Cardiac muscle cell (in vitro differentiated cells and primary cell): Measurements from ENCODE around the gene TDRD6. TPM values are rescaled to one million over a fixed set of nuclear protein-coding genes. Genes with fewer than 3 reads are reported as not detected.

Experiments used
- DNase-seq, 2 donors: peaks; one replicate each; pipeline versions ENCODE4 v3.0.0 to v3.0.0-alpha.2; 2010 to 2017; ENCODE audit warnings: low read depth in 1 of 2, low spot score in 1 of 2
- H3K27ac ChIP-seq: fragments of 200-600 bp; sonication (generic); 2 replicates; pipeline ENCODE4 v1.5.1; 2016
- H3K27me3 ChIP-seq: fragments of 200-600 bp; sonication (generic); 2 replicates; pipeline ENCODE4 v1.6.0; 2016; ENCODE audit warnings: control low read depth
- H3K36me3 ChIP-seq: fragments of 200-600 bp; sonication (generic); 2 replicates; pipeline ENCODE4 v1.5.1; 2016; ENCODE audit warnings: control low read depth
- H3K4me1 ChIP-seq: fragments of 200-600 bp; sonication (generic); 2 replicates; pipeline ENCODE4 v1.8.1; 2017; ENCODE audit warnings: low read depth, mild to moderate bottlenecking, mixed run types
- H3K4me3 ChIP-seq: fragments of 200-600 bp; sonication (generic); 2 replicates; pipeline ENCODE4 v1.5.1; 2016; ENCODE audit warnings: mild to moderate bottlenecking
- H3K9me3 ChIP-seq: fragments of 200-600 bp; sonication (generic); 2 replicates; pipeline ENCODE4 v1.5.1; 2017; ENCODE audit warnings: low read depth, mild to moderate bottlenecking, control low read depth
- polyA plus RNA-seq: library from polyadenylated mRNA; unstranded; fragments of >200 nt; fragmentation: Nextera tagmentation; extraction: Ambion mirVana; gene quantifications from 2 replicates; pipeline ENCODE4 v1.2.1, GENCODE V29; 2016
- total RNA-seq: library from RNA; depleted of rRNA; stranded (reverse); fragments of >200 nt; gene quantifications from 2 replicates; pipeline ENCODE4 v1.2.3, GENCODE V29; 2016
- TF ChIP-seq, protein P1 (sequence below): IDR thresholded peaks from 2 replicates; pipeline ENCODE4 v1.5.1; 2012; ENCODE audit warnings: low read depth, mild to moderate bottlenecking, low read length

Gene TDRD6
- total and polyA plus RNA-seq, 2 experiments from 2014 or later: 0.12 to 0.57 TPM

DNA sequence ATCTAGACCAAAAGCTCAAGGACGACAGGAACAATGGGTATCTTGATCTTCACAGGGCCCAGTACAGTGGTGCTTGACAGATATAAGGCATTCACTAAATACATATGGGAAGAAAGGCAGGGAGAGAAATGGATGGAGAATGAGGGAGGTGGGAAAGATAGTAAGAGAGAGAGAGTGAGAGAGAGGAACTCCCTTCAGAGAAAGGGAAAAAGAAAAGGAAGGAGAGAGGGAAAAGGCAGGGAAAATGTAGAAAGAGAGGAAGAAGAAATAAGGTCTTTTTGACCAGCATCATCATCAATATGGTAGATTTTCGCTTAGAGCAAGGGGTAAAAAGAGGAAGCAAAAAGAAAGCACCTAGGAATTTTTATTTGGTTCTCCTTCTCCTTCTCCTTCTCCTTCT lies 58.3 kb downstream of the TDRD6 start:
- H3K4me1 ChIP-seq: no peaks in the 10 kb centered on the region
- H3K36me3 ChIP-seq: no peaks in the 10 kb centered on the region
- no peak for DNase-seq
- TF ChIP-seq, protein P1, sequence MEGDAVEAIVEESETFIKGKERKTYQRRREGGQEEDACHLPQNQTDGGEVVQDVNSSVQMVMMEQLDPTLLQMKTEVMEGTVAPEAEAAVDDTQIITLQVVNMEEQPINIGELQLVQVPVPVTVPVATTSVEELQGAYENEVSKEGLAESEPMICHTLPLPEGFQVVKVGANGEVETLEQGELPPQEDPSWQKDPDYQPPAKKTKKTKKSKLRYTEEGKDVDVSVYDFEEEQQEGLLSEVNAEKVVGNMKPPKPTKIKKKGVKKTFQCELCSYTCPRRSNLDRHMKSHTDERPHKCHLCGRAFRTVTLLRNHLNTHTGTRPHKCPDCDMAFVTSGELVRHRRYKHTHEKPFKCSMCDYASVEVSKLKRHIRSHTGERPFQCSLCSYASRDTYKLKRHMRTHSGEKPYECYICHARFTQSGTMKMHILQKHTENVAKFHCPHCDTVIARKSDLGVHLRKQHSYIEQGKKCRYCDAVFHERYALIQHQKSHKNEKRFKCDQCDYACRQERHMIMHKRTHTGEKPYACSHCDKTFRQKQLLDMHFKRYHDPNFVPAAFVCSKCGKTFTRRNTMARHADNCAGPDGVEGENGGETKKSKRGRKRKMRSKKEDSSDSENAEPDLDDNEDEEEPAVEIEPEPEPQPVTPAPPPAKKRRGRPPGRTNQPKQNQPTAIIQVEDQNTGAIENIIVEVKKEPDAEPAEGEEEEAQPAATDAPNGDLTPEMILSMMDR: no peak
- H3K27me3 ChIP-seq: peaks cover 16% of the 10 kb centered on the region
- H3K4me3 ChIP-seq: no peak overlapping the region
- no peak overlapping the region for H3K27ac ChIP-seq
- no peaks in the 10 kb centered on the region for H3K9me3 ChIP-seq

DNA sequence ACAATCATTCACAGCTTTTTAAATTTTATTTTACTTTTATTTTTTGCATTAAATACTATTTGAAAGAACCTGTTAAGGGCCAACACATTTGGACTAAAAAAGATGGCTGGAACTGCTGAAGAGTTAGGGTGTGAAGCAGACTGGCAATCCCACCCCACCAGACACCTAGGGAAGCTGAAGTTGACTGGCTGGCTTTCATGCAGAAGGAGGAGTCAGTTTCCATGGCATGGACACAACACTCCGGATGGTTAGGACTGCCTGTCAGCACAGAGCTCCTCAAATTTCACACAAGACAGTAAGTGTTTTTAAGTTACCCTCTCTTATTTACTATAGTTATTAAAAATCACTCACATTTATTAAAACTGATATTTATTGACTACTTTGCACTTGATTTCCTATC lies 59.0 kb downstream of the TDRD6 start, which contains the start of gene ANKRD66:
ANKRD66 (plus strand) TSS at position 238 of the 400 bp plus-strand sequence. CDS start 5,016 bp downstream, outside the sequence.
- TF ChIP-seq, protein P1: no peak
- Histone ChIP-seq H3K9me3 (no peaks in the 10 kb centered on the region), H3K27me3 (peaks cover 16% of the 10 kb centered on the region), H3K4me1 (no peaks in the 10 kb centered on the region), H3K36me3 (no peaks in the 10 kb centered on the region), H3K4me3 (no peak within 1 kb of the TSS), H3K27ac (no peak within 1 kb of the TSS)
- no peak for DNase-seq

DNA sequence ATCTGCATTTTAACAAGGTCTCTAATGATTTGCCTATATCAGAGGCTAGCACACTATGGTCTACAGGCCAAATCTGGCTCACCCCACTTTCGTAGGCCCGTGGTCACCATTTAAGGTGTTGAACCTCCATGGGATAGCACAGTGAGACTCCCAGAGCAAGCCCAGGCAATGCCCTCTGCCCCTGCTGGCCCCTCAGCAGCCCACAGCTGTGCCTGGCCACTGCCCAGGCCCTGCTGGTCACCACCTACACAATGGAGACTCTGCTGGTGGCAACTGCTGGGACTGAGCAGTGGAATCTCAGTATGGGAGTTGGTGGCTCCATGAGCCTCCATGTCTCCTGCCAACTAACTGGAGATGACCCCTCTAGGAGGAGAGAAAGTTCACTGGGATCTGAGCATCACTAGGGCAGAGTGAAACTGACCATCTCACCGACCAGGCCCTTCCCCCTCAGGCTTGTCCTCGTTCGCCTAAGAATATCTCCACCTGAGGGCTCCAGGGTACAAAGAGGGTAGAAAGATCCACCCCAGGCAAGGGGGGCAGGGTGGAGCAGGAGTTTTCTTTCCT lies 61.3 kb downstream of the TDRD6 start:
- no peaks in the 10 kb centered on the region for H3K36me3 ChIP-seq
- H3K27ac ChIP-seq: no peak overlapping the region
- H3K9me3 ChIP-seq: no peaks in the 10 kb centered on the region
- TF ChIP-seq, protein P1: no peak
- no peak overlapping the region for H3K4me3 ChIP-seq
- no peaks in the 10 kb centered on the region for H3K4me1 ChIP-seq
- H3K27me3 ChIP-seq: peaks cover 16% of the 10 kb centered on the region
- no peak for DNase-seq

DNA sequence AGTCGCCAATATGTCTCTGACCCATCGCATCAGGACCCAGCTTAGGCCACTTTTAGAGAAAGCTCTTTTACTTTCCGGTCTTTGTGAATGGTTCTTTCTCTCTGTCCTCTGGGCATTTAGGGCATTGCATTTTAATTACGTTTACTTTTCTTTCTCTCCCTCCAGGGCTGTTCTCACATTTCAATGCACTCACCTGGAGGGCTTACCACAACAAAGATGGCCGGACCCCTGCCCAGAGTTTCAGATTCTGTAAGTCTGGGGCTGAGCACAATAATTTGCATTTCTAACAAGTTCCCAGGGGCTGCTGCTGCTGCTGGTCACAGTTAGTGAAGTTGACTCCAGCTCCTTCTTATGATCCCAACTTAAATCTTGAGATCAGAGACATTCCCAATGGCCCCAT lies 62.0 kb downstream of the TDRD6 start:
- Histone ChIP-seq H3K36me3 (no peaks in the 10 kb centered on the region), H3K27ac (no peak overlapping the region), H3K4me3 (no peak overlapping the region), H3K9me3 (no peaks in the 10 kb centered on the region), H3K27me3 (peaks cover 14% of the 10 kb centered on the region), H3K4me1 (no peaks in the 10 kb centered on the region)
- TF ChIP-seq, protein P1: no peak
- no peak for DNase-seq

DNA sequence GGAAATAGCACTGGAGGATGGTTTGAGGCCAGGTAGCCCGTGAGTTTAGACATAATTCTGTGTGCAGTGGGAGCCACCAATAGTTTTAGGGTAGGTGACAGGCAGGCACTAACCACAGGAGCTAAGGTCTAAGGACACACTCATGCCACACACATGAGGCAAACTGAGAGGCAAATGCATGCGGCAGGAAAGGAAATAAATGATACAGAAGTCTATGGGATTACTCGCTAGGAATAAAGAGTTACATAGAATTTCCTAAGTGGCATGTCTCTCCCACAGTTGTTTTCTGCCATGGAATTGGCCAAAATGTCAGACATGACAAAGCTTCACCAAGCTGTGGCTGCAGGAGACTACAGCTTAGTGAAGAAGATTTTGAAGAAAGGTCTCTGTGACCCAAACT lies 64.0 kb downstream of the TDRD6 start:
- H3K9me3 ChIP-seq: no peaks in the 10 kb centered on the region
- TF ChIP-seq, protein P1: no peak
- peaks cover 7% of the 10 kb centered on the region for H3K4me1 ChIP-seq
- peaks cover 4% of the 10 kb centered on the region for H3K27me3 ChIP-seq
- H3K36me3 ChIP-seq: no peaks in the 10 kb centered on the region
- no peak overlapping the region for H3K27ac ChIP-seq
- DNase-seq: no peak
- no peak overlapping the region for H3K4me3 ChIP-seq

Other genes with a start within 250 kb of the TDRD6 start
- gene RCAN2, start 196.4 kb upstream of the TDRD6 start, total RNA-seq: 33.8 and 44.9 TPM in 2 replicates
- gene RCAN2, start 196.4 kb upstream of the TDRD6 start, polyA plus RNA-seq: 55.6 and 105 TPM in 2 replicates
- 4.3 and 5.2 TPM in 2 replicates for gene CYP39A1, start 35.1 kb upstream of the TDRD6 start, total RNA-seq
- 3.4 and 6.6 TPM in 2 replicates for gene CYP39A1, start 35.1 kb upstream of the TDRD6 start, polyA plus RNA-seq
- 18.6 and 36.1 TPM in 2 replicates for gene SLC25A27, start 34.9 kb upstream of the TDRD6 start, total RNA-seq
- gene SLC25A27, start 34.9 kb upstream of the TDRD6 start, polyA plus RNA-seq: 20.0 and 31.8 TPM in 2 replicates
- gene PLA2G7, start 47.5 kb downstream of the TDRD6 start, total RNA-seq: not detected in 2 replicates
- not detected in 2 replicates for gene PLA2G7, start 47.5 kb downstream of the TDRD6 start, polyA plus RNA-seq
- not detected in 2 replicates for gene ANKRD66, start 59.0 kb downstream of the TDRD6 start, total RNA-seq
- not detected in 2 replicates for gene ANKRD66, start 59.0 kb downstream of the TDRD6 start, polyA plus RNA-seq
- gene MEP1A, start 105.5 kb downstream of the TDRD6 start, total RNA-seq: not detected in 2 replicates
- gene MEP1A, start 105.5 kb downstream of the TDRD6 start, polyA plus RNA-seq: not detected in 2 replicates
- gene ADGRF5, start 234.1 kb downstream of the TDRD6 start, total RNA-seq: 0.12 TPM in 1 of 2 replicates, not detected in the other
- 0.51 TPM in 1 of 2 replicates, not detected in the other for gene ADGRF5, start 234.1 kb downstream of the TDRD6 start, polyA plus RNA-seq